Retinal pigment epithelial cell (primary cell): ENCODE measurements around the gene CNTNAP2.

Experiments
- DNase-seq: peaks from one replicate; pipeline ENCODE4 v3.0.0-alpha.2; 2010; ENCODE audit warnings: low read depth
- H3K4me3 ChIP-seq: 2 replicates; pipeline ENCODE4 v1.5.1; 2011; ENCODE audit warnings: mild to moderate bottlenecking, low read length, control low read depth, moderate library complexity
- CTCF ChIP-seq: conservative IDR thresholded peaks from 2 replicates; pipeline ENCODE4 v1.5.1; 2011; ENCODE audit warnings: low read depth, low read length, control low read depth, inconsistent platforms

CNTNAP2 gene

GRCh38 chr7:147923841-147924240, 1807.2 kb downstream of the CNTNAP2 start:
- no peak for DNase-seq
- H3K4me3 ChIP-seq, result no peak overlapping the region
- TF ChIP-seq CTCF, result no peak

GRCh38 chr7:147937428-147937827, 1820.8 kb downstream of the CNTNAP2 start:
- H3K4me3 ChIP-seq, result no peak overlapping the region
- TF ChIP-seq CTCF, result no peak
- DNase-seq, result no peak

GRCh38 chr7:147941381-147941780, 1824.8 kb downstream of the CNTNAP2 start:
- no peak for DNase-seq
- H3K4me3 ChIP-seq, result no peak overlapping the region
- no peak for TF ChIP-seq CTCF

- no peak for DNase-seq
- no peak for TF ChIP-seq CTCF
- no peak overlapping the region for H3K4me3 ChIP-seq
These were observed 1827.7 kb downstream of the CNTNAP2 start for GRCh38 chr7:147944321-147944720.

- TF ChIP-seq CTCF, result no peak
- DNase-seq, result no peak
- no peak overlapping the region for H3K4me3 ChIP-seq
These were observed 1836.3 kb downstream of the CNTNAP2 start for GRCh38 chr7:147952918-147953317.

- DNase-seq, result no peak
- no peak overlapping the region for H3K4me3 ChIP-seq
- no peak for TF ChIP-seq CTCF
These were observed 1851.5 kb downstream of the CNTNAP2 start for GRCh38 chr7:147968046-147968610.

- H3K4me3 ChIP-seq, result no peak overlapping the region
- no peak for DNase-seq
- no peak for TF ChIP-seq CTCF
These were observed 1855.1 kb downstream of the CNTNAP2 start for GRCh38 chr7:147971606-147972110.
